ENCODE measurements around the gene MYBPC2.

- TF ChIP-seq, protein P1, sequence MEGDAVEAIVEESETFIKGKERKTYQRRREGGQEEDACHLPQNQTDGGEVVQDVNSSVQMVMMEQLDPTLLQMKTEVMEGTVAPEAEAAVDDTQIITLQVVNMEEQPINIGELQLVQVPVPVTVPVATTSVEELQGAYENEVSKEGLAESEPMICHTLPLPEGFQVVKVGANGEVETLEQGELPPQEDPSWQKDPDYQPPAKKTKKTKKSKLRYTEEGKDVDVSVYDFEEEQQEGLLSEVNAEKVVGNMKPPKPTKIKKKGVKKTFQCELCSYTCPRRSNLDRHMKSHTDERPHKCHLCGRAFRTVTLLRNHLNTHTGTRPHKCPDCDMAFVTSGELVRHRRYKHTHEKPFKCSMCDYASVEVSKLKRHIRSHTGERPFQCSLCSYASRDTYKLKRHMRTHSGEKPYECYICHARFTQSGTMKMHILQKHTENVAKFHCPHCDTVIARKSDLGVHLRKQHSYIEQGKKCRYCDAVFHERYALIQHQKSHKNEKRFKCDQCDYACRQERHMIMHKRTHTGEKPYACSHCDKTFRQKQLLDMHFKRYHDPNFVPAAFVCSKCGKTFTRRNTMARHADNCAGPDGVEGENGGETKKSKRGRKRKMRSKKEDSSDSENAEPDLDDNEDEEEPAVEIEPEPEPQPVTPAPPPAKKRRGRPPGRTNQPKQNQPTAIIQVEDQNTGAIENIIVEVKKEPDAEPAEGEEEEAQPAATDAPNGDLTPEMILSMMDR (IDR thresholded peaks at IDR 0.05) = no peak
- peak in 1 of 2 donors; percentile 11 for TF ChIP-seq POLR2A (IDR thresholded peaks at IDR 0.05)
Observed at GRCh38 chr19:50514346-50515167, 81.9 kb downstream of the MYBPC2 start.
